GM18508 (cell line): Measurements from ENCODE around the gene CNTROB.

Experiments
- ATAC-seq: cut with Tn5 transposase; IDR thresholded peaks from one replicate; pipeline ENCODE4 v1.9.1; 2021; ENCODE audit warnings: moderate number of reproducible peaks; ENCODE audit not compliant: insufficient read depth, unreplicated experiment

CNTROB gene

GRCh38 chr17:7977805-7978204 is 45.8 kb downstream of the CNTROB start:
- ATAC-seq: no peak

GRCh38 chr17:7982173-7982572 is 50.2 kb downstream of the CNTROB start:
- ATAC-seq: no peak

- ATAC-seq: no peak
Measured at GRCh38 chr17:7982666-7983065, 50.7 kb downstream of the CNTROB start.

GRCh38 chr17:7984904-7985303 is 52.9 kb downstream of the CNTROB start:
- no peak for ATAC-seq

- no peak for ATAC-seq
Measured at GRCh38 chr17:7987112-7987893, 55.3 kb downstream of the CNTROB start.

- ATAC-seq: no peak
Measured at GRCh38 chr17:7988750-7989178, 56.8 kb downstream of the CNTROB start.

- ATAC-seq: no peak
Measured at GRCh38 chr17:7989781-7990655, 58.0 kb downstream of the CNTROB start.

- no peak for ATAC-seq
Measured at GRCh38 chr17:7992516-7992915, 60.5 kb downstream of the CNTROB start.

GRCh38 chr17:7992924-7993323 is 60.9 kb downstream of the CNTROB start:
- ATAC-seq: no peak

- ATAC-seq: no peak
Measured at GRCh38 chr17:7993972-7994589, 62.1 kb downstream of the CNTROB start.

GRCh38 chr17:7995724-7996123 is 63.7 kb downstream of the CNTROB start:
- ATAC-seq: no peak

- ATAC-seq: no peak
Measured at GRCh38 chr17:7997186-7997585, 65.2 kb downstream of the CNTROB start.
